PFSK-1 (cell line): ENCODE measurements around the gene ENTPD8.

Source experiments
- FOXP2 ChIP-seq: optimal IDR thresholded peaks from 2 replicates; pipeline ENCODE3; 2011; ENCODE audit warnings: borderline replicate concordance, control low read depth, inconsistent platforms; ENCODE audit not compliant: insufficient read depth; ENCODE audit errors: extremely low read length, extremely low read depth
- POLR2AphosphoS5 ChIP-seq: IDR thresholded peaks from 2 replicates; pipeline ENCODE4 v1.6.1; 2012; ENCODE audit warnings: low read depth, mild to moderate bottlenecking, control low read depth, low read length, moderate library complexity
- SIN3A ChIP-seq: IDR thresholded peaks from 2 replicates; pipeline ENCODE4 v1.6.1; 2012; ENCODE audit warnings: mild to moderate bottlenecking, low read length, moderate library complexity, borderline replicate concordance; ENCODE audit not compliant: insufficient read depth
- TAF1 ChIP-seq: IDR thresholded peaks from 2 replicates; pipeline ENCODE4 v1.6.1; 2012; ENCODE audit warnings: low read length, control low read depth, borderline replicate concordance; ENCODE audit not compliant: insufficient read depth
- TF ChIP-seq, protein P1 (sequence below), 2 experiments: IDR thresholded peaks; 2 replicates each; pipeline versions ENCODE4 v1.6.1 to v1.8.0; 2011 to 2012; ENCODE audit warnings: low read depth in 2 of 2, low read length in 2 of 2, control low read depth in 1 of 2, inconsistent platforms in 1 of 2, mild to moderate bottlenecking in 1 of 2, moderate library complexity in 1 of 2; ENCODE audit not compliant: insufficient read depth in 1 of 2

Gene ENTPD8

DNA sequence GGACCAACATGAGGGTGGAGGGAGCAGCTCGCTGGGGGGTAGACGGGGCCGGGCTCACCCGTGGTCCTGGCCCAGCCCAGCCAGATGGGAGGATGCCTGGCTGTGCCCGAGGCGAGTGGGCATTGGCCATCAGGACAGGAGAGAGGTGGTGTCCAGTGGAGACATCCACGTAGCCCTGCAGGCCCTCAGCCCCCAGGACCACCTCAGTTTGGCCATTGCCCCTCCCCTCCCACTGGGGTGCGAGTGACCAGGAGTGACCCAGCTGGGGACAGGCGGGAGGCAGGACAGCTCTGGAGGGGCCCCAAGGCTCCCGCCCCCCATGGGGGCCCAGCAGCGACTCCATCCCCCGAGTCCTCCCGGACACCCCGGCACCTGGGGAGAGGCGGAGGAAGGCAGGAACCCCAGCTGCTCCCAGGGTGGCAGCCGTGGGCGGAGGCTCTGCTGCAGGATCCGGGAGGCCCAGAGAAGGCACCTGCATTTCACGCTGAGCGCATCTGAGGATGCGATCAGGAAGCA lies 9.7 kb downstream of the ENTPD8 start:
- TF ChIP-seq TAF1, result no peak
- no peak for TF ChIP-seq SIN3A
- TF ChIP-seq FOXP2, result no peak
- TF ChIP-seq, protein P1, sequence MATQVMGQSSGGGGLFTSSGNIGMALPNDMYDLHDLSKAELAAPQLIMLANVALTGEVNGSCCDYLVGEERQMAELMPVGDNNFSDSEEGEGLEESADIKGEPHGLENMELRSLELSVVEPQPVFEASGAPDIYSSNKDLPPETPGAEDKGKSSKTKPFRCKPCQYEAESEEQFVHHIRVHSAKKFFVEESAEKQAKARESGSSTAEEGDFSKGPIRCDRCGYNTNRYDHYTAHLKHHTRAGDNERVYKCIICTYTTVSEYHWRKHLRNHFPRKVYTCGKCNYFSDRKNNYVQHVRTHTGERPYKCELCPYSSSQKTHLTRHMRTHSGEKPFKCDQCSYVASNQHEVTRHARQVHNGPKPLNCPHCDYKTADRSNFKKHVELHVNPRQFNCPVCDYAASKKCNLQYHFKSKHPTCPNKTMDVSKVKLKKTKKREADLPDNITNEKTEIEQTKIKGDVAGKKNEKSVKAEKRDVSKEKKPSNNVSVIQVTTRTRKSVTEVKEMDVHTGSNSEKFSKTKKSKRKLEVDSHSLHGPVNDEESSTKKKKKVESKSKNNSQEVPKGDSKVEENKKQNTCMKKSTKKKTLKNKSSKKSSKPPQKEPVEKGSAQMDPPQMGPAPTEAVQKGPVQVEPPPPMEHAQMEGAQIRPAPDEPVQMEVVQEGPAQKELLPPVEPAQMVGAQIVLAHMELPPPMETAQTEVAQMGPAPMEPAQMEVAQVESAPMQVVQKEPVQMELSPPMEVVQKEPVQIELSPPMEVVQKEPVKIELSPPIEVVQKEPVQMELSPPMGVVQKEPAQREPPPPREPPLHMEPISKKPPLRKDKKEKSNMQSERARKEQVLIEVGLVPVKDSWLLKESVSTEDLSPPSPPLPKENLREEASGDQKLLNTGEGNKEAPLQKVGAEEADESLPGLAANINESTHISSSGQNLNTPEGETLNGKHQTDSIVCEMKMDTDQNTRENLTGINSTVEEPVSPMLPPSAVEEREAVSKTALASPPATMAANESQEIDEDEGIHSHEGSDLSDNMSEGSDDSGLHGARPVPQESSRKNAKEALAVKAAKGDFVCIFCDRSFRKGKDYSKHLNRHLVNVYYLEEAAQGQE (IDR thresholded peaks at IDR 0.05; ENCODE audit: insufficient read depth in 1 of 2, low read depth in 2 of 2, low read length in 2 of 2), result no peak
- TF ChIP-seq POLR2AphosphoS5, result no peak

DNA sequence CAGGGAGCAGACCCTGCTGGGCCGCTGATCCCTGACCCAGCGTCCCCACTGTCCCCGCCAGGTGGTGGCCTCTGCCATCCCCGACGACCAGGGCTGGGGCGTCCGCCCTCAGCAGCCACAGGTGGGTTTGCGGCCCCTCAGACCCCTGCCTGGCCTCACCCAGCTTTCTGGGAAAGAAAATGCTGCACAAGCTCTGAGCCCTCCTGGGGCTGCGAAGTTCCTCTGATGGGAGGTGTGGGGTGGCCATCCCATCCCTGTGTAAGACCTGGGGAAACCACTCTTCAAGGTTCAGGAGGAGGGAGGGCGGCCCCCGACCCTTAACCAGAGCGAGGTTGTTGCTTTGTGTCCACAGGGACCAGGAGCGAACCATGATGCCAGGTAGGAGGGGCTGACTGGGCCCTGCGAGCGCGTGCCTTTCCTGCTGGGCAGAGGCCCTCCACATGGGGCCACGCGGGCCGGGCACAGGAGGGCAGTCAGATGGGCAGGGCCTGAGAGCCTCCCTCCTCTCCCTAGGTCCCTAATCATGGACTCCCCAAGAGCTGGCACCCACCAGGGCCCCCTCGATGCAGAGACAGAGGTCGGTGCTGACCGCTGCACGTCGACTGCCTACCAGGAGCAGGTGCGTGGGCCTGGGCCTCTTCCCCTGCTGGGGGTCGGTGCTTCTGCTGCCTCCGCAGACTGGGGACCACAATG lies 10.3 kb downstream of the ENTPD8 start:
- TF ChIP-seq FOXP2 (no peak), TAF1 (no peak), POLR2AphosphoS5 (no peak), SIN3A (no peak)
- TF ChIP-seq, protein P1 (IDR thresholded peaks at IDR 0.05; ENCODE audit: insufficient read depth in 1 of 2, low read depth in 2 of 2, low read length in 2 of 2), result no peak

DNA sequence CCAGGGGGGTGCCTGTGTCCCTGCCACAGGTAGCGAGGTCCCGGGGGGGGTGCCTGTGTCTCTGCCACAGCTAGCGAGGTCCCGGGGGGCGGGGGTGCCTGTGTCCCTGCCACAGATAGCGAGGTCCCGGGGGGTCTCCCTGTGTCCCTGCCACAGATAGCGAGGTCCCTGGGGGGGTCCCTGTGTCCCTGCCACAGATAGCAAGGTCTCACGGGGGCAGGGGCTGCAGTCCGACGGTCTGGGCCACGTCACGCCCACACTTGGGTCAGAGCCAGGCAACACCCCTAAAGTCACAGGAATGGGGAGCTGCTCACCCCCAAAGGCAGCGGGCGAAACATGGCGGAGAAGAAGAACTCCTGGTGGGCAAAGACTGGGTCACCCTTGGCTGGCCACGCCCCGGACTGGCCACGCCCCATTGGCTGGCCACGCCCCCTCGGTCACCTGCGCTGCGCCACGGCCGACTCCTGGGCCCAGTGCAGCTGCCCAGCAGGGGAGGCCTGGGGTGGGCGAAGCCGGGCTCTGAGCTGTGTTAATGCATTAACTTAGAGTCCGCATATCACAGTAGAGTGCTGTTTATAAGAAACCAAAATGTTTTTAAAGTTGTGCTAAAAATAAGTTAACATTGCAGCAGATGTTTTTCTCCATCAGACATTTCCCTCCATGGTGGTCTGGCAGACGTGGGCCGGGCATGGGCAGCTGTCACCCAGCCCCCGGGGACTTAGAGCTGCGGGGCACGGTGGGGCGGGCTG lies 11.0 kb downstream of the ENTPD8 start:
- TF ChIP-seq FOXP2, result no peak
- TF ChIP-seq POLR2AphosphoS5, result no peak
- no peak for TF ChIP-seq SIN3A
- TF ChIP-seq, protein P1 (IDR thresholded peaks at IDR 0.05; ENCODE audit: insufficient read depth in 1 of 2, low read depth in 2 of 2, low read length in 2 of 2), result no peak
- no peak for TF ChIP-seq TAF1

DNA sequence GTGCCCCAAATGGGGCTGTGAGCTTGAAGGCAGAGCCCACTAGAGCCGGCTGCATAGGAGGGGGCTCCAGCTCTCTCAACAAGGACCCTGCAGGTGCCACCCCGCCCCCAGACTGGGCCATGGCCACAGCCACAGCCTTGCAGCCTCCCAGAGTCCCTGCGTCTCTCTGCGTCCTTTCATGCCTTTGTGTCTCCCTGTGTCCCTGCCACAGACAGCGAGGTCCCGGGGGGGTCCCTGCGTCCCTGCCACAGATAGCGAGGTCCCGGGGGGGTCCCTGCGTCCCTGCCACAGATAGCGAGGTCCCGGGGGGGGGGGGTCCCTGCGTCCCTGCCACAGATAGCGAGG lies 11.6 kb downstream of the ENTPD8 start:
- TF ChIP-seq TAF1, result no peak
- TF ChIP-seq SIN3A, result no peak
- TF ChIP-seq, protein P1 (IDR thresholded peaks at IDR 0.05; ENCODE audit: insufficient read depth in 1 of 2, low read depth in 2 of 2, low read length in 2 of 2), result no peak
